Transverse colon (tissue), 4 donors: ENCODE results near the gene GFRAL.

Experiments
- EP300 ChIP-seq: sonication (generic); formaldehyde crosslinking; IDR thresholded peaks from one replicate; pipeline ENCODE4 v1.6.1; 2017; ENCODE audit warnings: antibody characterized with exemption, low read depth
- POLR2AphosphoS5 ChIP-seq, 3 donors: sonication (generic); formaldehyde crosslinking; IDR thresholded peaks; one replicate each; pipeline ENCODE4 v1.6.1; 2016; ENCODE audit warnings: antibody characterized with exemption in 3 of 3
- TF ChIP-seq, protein P1 (sequence below), 5 experiments: fragments of 200-600 bp in 3 of 5; fragments of 450-650 bp in 2 of 5; sonication (generic) in 3 of 5; IDR thresholded peaks; 1 replicate in 2 of 5; 2 replicates in 3 of 5; pipeline ENCODE4 v1.5.1; 2016 to 2017; ENCODE audit warnings: antibody characterized with exemption in 5 of 5, inconsistent platforms in 3 of 5, mild to moderate bottlenecking in 2 of 5, moderate library complexity in 1 of 5

DNA sequence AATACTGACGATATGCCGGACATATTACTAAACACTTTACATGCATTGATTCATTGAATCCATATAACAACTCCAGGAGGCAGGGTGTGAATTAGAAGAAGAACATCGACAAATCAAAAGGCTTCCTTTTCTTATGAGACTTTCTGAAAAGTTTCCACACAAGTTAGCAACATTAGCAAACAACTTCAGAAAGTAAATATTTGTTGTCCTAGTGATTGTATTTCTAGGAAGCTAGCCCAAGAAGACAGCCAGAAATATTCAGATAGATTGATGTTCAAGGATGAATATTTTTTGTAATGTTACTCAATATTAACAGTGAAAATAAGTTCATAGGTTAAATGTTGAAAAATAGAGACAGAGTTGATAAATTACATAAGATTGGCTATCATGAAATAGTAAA, 120.6 kb downstream of the GFRAL start:
- TF ChIP-seq, protein P1, sequence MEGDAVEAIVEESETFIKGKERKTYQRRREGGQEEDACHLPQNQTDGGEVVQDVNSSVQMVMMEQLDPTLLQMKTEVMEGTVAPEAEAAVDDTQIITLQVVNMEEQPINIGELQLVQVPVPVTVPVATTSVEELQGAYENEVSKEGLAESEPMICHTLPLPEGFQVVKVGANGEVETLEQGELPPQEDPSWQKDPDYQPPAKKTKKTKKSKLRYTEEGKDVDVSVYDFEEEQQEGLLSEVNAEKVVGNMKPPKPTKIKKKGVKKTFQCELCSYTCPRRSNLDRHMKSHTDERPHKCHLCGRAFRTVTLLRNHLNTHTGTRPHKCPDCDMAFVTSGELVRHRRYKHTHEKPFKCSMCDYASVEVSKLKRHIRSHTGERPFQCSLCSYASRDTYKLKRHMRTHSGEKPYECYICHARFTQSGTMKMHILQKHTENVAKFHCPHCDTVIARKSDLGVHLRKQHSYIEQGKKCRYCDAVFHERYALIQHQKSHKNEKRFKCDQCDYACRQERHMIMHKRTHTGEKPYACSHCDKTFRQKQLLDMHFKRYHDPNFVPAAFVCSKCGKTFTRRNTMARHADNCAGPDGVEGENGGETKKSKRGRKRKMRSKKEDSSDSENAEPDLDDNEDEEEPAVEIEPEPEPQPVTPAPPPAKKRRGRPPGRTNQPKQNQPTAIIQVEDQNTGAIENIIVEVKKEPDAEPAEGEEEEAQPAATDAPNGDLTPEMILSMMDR (IDR thresholded peaks at IDR 0.05), result no peak
- TF ChIP-seq POLR2AphosphoS5 (IDR thresholded peaks at IDR 0.05) (no peak), EP300 (no peak)
